Measurements from ENCODE around the gene CALML6.
"Not testable (repeated sequence)": the region's sequence is repeated elsewhere in the genome, so short reads cannot be mapped to it uniquely, and the experiment has no call there.

Gene CALML6, protein sequence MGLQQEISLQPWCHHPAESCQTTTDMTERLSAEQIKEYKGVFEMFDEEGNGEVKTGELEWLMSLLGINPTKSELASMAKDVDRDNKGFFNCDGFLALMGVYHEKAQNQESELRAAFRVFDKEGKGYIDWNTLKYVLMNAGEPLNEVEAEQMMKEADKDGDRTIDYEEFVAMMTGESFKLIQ

DNA sequence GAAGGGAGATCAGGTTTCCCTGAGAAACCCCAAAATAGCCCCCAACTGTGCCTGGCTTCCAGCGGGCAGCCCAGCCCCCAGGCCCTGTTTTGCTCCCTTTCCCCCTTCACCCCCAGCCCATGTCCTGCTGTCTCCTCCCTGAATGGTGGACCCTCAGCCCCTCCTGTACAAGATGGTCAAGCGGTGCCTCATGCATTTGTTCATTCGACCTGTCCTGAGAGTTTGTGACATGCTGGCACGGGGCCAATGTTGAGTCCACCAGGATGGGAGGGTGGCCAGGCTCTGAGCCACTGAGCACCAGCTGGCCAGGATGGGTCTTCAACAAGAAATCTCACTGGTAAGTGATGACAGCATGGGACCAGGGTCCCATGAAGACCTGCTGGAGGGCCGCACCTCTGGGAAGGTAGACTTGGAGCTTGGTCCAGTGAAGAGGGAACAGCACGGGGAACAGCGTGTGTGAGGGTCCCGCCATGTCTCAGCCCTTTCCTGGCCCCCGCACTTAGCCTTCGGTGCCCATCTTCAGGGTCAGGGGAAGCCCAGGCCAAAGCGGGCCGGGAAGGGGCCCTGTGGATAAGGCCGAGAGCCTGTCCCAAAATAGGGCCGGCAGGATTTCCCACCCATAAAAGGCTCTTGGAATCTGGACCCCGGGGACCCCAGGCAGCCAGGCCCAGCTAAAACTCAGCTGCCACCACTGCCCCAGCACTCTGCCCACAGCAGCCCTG, at the start of gene CALML6:
Gene CALML6 (plus strand): TSS at position 290 of the 722 bp plus-strand sequence. CDS start 21 bp downstream, at position 311.
- DNase-seq (ENCODE audit: low spot score), result no peak

DNA sequence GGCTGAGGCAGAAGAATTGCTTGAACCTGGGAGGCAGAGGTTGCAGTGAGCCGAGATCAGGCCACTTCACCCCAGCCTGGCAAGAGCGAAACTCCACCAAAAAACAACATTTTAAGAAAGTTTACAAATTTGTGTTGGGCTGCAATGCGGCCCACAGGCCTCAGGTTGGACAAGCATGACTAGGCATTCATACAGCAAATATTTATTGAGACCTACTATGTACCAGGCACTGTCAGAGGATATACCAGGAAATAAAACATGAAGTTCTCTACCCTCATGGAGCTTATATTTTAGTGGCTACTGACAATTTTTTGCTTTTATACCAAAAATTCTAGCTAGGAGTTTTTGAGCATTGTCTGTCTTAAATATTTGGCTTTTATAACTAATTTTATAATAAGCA, 47.9 kb upstream of the CALML6 start:
- no peak for DNase-seq (ENCODE audit: low spot score)

DNA sequence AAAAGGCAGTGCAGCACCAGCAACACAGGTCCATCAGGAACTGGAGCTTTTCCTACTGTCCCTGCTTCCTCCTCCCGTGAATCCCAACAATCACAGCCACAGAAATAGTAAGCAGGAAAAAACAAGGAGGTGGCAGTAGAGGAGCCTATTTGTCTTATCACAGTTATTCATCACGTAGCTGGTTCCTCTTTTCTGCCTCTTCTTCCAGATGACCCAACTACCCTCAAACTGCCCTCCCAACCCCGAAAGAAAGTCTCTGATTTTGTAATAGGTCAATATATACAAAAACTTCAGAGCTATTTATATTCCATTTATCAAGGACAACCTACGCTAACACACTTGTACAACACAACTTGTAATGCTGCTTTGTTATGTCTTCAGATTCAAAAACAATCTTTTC, 45.6 kb upstream of the CALML6 start:
- no peak for DNase-seq (ENCODE audit: low spot score)

DNA sequence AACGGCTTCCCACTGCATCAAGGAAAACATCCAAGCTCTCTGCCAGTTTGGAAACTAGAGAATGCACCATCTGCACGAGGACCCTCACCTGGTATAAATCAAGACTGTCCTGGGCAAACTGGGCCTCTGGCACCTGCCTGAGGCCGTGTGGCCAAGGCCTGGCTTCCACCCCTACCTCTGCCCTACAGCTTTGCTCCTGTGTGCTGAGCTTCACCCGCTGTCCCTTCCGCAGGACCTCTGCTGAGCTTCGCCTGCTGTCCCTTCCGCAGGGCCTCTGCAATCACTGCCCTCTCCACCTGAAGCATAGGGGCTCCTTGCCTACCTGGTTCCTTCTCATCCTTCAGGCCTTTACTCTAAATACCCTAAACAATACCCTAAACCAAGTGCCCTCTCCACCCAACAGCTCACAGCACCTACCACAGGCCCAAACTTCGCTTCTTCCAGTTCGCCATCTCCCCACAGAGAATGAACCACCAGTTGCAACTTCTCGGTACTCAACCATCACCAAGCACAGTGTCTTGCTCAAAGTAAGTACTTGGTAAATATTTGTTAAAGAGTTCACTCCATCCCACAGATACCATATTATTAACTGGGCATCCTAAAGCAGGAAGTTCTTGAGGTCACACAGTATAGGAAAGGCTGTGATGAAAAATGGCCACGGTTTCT, 42.6 kb upstream of the CALML6 start:
- no peak for DNase-seq (ENCODE audit: low spot score)

DNA sequence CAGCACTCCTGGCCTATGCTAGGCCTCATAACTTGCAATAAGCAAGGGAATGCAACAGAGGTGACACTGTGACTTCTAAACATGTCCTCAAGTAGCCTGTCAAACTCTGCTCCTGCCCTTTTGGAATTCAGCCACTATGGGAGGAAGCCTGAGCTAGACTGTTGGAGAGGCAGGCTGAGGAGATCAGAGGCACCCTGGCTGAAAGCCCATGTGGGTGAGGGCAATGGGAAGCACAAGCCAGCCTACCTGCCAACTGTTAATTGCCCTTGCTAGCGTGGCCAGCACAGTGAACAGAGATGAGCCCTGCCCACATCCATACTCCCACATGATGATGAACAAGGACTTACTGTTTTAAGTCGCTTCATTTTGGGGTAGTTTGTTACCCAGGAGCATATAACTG, 41.9 kb upstream of the CALML6 start:
- DNase-seq (ENCODE audit: low spot score), result no peak

DNA sequence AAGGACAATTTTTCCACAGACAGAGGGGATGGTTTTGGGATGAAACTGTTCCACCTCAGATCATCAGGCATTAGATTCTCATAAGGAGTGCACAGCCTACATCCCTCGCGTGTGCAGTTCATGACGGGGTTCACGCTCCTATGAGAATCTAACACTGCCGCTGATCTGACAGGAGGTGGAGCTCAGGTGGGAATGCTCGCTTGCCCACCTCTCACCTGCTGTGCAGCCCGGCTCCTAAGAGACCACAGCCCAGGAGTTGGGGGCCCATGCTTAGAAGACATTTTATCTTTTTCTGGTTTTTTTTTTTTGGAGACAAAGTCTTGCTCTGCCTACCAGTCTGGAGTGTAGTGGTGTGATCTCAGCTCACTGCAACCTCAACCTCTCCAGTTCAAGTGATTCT, 40.2 kb upstream of the CALML6 start:
- no peak for DNase-seq (ENCODE audit: low spot score)

DNA sequence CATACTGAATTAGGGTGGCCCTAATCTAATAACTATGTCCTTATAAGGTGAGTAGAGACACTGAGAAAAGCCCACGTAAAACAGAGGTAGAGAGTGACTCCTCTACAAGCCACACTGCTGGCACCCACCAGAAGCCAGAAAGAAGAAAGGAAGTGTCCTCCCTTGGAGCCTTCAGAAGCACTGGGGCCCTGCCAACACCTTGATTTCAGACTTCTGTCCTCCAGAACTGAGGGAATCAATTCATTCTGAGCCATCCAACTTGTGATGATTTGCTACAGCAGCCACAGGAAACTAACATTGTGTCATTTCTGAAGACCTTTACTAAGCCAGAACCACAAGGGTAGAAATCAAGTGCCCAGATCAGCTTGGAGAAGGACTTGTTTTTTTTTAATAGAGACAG, 39.1 kb upstream of the CALML6 start:
- DNase-seq (ENCODE audit: low spot score), result no peak

DNA sequence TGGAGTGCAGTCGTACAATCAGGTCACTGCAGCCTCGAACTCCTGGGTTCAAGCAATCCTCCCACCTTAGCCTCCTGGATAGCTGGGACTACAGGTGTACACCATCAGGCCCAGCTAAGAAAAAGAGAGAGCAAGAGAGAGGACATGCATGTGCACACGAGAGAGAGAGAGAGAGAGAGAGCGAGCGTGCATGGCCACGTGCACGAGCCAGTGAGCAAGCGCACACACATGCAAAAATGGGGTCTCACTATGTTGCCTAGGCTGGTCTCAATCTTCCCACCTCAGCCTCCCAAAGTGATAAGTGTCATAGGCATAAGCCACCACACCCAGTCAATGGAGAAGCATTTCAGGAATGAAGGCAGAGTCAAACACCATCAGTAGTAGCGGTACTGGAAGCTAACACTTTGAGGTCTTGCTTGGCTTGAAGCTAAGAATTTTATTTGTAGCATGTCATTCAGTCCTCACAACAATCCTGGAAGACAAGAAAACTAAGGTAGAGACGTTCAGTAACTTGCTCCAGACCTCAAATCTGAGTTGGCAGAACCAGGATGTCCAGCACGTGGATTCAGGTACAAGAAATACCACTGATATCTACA, 38.6 kb upstream of the CALML6 start:
- DNase-seq (ENCODE audit: low spot score), result peak; percentile 53

DNA sequence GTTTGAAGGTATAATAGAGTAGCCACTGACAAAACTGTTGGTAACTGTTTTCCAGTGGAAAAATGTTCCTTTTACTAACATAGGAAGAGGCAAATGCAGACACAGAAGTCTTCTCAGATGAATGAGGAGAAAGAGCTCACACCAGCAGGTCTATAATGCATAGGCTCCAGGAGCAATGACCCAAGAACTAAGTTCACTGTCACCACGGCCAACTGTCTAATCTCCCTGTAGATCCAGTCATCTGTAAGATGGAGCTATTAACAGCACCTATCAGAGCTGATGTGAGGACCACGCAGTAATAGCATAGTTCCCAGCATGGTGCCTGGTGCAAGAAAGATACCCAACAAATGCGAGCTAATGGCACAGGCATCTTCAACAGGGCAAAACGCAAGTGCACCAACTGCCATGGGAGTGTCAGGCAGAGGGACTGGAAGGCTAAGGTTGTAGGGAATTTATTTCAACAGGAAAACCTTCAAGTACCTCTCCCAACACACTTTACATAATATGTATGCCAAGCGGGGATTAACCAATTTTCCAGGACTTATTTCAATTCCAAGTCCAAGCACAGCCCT, 37.1 kb upstream of the CALML6 start:
- no peak for DNase-seq (ENCODE audit: low spot score)

DNA sequence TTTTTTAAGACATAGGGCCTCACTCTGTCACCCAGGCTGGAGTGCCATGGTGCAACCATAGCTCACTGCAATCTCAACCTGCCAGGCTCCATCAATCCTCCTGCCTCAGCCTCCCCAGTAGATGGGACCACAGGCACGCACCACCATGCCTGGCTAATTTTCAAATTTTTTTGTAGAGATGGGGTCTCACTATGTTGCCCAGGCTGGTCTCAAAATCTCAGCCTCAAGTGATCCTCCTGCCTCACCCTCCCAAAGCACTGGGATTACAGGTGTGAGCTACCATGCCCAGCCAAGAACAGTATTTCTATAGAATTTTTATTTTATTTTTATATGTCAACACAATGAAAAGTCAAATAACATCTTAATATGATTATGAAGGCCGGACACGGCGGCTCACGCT, 35.1 kb upstream of the CALML6 start:
- DNase-seq (ENCODE audit: low spot score), result no peak

DNA sequence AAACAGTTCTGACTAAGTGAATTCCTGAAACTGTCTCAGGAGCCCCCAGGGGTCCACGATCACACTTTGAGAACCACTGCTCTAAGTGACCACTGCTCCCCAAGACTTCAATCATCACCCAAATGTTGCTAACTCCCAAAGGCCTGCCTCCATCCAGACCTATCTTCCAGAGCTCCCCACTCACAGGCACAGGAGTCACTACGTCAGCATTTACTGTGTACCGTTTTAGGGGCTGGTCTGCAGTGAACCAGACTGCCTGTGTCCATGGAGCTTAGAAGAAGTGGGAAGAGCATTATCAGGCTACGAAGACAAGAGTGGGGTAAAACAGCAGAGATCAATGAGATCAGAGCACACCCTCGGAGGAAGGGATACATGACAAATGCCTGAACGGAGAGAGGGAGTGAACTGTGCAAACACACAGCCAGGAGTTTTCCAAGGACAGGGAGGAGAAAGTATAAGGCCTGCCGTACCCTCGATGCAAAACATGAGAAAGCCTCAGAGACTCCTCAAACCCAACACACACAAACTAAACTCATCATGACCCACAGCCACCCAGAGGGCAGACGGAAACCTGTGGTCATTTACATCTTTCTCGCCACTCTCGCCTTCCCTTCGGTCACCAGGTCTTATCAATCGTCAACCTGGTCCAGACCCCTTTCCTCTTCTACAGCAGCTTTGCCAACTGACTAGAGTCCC, 34.3 kb upstream of the CALML6 start:
- DNase-seq (ENCODE audit: low spot score), result no peak

DNA sequence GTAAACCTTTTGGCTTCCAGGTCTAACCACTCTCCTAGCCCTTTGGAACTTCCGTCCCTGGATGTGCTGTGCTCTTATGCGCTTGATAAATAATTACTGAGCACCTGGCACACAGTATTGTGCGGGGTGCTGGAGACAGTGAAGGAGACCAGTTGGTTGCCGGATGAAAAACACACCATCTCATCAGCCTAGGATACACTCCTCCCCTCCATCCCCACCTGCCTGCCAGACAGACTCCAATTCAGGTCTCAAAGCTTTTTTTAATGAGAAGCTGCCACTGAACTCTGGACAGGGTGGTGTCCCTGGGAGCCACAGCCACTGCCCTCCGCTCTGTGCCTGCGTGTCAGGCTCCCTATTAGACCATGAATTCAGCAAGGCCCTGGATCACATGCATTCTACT, 33.3 kb upstream of the CALML6 start:
- DNase-seq (ENCODE audit: low spot score), result no peak

DNA sequence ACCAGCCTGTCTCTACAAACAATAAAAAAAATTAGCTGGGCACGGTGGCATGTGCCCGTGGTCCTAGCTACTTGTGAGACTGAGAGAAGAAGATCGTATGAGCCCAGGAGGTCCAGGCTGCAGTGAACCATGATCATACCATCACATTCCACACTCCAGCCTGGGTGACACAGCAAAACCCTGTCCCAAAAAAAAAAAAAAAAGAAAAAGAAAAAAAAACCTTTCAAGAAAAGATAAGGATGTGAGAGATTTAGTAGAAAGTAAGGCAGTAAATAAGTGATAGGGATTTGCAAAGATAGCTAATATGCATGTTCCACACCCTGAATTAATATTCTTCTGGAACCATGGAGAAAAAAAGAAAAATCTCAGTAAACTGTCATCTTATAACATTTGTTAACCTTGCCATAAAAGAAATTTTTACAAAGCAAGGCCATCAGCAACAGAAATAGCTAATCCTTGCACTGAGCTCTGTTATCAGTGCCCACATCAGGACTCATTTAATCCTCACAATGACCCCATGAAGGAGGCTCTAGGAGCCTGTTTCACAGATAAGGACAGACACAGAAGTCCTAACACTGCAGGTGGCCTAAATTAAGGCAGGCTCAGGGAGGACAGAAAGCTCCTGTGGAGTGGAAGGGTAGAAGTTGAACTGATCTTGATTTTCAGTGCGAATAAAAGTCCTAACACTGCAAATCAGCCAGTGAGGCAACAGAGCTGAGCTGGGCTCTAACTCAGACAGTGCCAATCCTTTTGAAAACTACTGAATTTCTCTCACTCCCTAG, 31.8 kb upstream of the CALML6 start:
- DNase-seq (ENCODE audit: low spot score), result no peak

DNA sequence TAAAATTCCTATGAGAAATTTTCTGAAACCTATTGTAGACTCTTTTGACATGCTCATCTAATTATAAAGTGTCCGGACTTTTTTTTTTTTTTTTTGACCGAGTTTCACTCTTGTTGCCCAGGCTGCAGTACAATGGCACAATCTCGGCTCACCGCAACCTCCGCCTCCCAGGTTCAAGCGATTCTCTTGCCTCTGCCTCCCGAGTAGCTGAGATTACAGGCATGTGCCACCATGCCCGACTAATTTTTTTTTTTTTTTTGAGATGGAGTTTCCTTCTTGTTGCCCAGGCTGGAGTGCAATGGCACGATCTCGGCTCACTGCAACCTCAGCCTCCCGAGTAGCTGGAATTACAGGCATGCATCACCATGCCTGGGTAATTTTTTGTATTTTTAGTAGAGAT, 31.2 kb upstream of the CALML6 start:
- DNase-seq (ENCODE audit: low spot score), result not testable (repeated sequence)

DNA sequence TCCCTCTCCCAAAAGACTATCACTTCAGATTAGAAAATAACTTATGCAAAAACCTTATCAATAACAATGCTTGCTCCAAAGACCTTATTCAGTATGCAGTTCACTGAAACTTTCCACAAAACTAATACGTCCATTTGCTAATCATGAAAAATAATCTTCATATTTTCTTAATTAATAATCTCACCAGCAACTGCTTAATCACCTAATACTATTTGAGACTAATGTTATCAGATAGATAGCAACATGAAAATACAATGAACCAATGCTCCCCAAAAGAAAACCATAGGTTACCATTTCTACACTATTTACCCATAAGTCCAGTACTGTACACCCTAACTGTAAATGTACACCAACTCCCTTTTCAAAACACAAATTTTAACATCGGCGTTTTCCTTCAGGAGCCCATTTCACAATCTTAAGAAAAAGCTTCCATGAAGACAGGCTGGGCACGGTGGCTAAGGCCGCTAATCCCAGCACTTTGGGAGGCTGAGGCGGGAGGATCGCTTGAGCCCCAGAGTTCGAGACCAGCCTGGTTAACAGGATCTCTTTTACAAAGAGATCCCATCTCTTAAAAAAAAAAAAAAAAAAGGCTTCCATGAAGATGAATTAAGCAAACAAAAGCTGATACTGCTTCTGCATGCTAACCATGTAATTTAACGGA, 25.8 kb upstream of the CALML6 start:
- DNase-seq (ENCODE audit: low spot score), result no peak

DNA sequence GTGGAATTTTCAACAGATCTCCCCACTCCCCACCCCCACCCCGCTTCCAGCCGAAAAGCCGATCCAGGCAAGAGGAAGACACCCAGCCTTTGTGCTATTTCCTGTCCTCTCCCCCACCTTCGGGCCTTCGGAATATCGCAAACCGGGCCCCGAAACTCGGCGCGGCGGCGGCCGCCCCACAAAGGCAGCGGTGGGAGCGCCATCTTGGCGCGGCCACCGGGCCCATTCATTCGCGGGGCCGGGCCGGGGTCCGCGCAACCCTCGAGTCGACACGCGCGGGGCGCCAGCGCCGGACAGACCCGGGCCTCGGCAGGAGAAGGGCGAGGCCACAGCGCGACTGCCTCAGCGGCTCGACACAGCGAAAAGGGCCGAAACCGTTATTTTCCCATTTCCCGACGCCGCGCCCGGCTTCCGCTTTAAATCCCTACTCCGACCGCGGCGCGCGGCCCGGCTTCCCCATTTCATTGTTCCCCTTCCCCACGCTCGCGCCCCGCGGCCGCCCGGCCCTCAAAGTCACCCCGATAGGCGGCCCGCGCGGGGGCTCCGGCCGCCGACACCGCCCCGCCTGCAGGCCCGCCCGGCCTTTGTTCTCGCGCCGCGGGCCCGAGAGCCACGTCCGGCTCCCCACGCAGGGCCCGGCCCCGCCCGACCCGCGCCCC, 25.1 kb upstream of the CALML6 start:
- peak; percentile 56 for DNase-seq (ENCODE audit: low spot score)

DNA sequence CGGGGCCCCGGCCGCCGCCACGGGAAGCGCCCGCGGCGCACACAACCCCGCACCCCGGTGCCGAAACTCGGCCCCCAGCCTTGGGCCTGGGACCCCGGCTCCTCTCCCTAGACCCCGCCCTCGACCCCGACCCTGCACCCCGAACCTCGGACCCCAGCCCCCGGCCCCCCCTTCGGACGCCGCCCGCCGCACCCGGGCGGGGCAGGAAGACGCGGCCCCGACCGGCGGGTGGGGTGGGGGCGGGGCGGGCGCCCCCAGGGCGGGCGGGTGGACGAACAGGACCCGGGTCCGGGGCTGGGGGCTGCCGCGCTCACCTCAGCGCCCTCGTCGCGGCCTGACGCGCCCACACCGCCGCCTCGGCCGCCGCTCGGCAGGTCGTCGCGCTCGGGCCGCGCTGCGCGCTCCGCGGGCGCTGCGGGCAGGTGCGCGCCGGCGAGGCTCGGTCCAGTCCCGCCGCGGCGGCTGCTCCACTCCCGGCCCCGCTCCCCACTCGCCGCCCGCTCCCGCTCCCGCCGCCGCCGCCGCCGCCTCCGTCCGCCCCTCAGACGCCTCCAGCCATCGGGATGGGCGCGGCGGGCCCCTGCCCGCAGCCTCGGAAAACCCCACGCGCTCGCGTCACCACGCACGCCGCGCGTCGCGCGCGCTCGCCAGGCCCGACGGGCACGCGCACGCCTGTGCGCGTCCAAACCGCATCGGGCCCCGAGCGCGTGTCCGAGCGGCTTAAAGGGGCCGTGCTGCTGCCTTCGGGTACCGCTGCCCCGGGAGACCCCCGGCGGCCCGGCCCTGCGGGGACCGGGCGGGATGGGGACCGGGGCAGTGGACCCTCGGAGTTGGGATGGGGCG, 24.3 kb upstream of the CALML6 start, which contains the start of gene GNB1:
Gene GNB1 (minus strand): TSS at position 582 of the 843 bp plus-strand sequence. CDS start 65,634 bp downstream, outside the sequence.
- peak; percentile 96 for DNase-seq (ENCODE audit: low spot score)

DNA sequence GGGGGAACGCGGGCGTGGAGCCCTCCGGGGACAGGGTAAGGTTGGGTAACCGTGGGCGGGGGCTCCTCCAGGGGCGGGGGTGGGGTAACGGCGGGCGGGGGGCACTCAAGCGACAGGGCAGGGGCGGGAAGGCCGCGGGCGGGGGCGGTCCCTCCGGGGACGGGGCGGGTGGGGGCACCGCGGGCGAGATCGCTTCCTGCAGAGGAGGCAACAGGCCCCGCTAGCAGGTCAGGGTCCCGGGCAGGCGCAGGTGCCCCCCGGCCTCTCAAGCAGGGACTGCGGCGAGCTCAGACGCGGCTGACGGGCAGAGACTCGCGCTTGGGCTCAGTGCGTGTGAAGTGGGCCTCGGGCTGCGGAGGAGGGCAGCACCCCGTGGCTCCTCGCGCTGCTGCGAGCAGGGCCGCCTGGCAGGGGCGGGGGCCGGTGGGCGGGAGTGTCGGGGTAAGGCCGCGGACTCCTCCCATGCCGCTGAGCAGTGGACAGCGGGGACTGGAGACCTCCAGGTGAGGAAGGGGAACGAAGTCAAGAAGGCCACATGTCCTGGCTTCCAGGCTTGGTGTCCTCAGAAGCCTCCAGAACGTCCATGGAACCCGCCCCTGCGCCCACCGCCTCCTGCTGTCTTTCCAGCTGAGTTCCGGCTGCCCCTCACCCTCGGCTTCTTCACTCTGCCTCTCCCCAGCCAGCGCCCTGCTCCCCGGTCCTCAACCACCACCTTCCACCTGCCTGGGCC, 23.5 kb upstream of the CALML6 start:
- peak; percentile 79 for DNase-seq (ENCODE audit: low spot score)

Measured in AG08395 (cell line).